Islet of Langerhans (tissue), 1 donor: ENCODE results near the gene RFC4.

Experiments used
- FAIRE-seq: peaks from one replicate; lab custom pipeline; 2011; peaks lifted over from hg19 to GRCh38; lab: Jason Lieb, UNC

Gene RFC4

DNA sequence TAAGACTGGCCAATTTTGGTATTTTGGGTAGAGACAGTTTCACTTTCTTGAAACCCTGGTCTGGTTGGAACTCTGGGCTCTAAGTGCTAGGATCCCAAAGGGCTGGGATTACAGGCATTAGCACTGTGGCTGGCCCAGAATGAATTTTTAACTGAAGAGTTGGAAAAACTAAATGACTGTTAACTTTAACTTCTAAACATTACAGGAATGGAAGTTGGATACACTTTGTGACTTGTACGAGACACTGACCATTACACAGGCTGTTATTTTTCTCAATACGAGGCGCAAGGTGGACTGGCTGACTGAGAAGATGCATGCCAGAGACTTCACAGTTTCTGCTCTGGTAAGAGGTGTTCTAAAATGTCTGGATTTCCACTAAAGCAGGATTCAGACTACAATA lies 19.4 kb downstream of the RFC4 start:
- no peak for FAIRE-seq

DNA sequence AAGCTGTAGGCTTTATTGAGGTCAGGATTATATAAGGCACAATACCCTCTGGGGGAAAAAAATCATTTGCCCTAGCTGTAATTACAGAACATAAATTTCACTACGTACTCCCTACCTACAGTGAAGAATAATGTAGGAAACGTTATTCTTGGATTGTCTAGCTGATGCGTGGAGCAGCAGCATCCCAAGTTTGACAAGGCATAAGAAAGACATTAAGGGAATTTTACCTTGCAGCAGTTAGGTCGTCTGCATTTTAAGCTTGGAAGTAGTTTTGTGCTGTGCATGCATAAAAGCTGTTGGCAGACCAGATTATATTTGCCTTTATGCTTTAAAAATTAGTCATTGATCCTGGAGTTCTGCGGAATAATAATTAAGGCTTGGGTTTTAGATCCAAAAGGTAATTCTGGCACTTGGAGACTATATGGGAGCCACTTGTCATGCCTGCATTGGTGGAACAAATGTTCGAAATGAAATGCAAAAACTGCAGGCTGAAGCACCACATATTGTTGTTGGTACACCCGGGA lies 20.7 kb downstream of the RFC4 start:
- no peak for FAIRE-seq

DNA sequence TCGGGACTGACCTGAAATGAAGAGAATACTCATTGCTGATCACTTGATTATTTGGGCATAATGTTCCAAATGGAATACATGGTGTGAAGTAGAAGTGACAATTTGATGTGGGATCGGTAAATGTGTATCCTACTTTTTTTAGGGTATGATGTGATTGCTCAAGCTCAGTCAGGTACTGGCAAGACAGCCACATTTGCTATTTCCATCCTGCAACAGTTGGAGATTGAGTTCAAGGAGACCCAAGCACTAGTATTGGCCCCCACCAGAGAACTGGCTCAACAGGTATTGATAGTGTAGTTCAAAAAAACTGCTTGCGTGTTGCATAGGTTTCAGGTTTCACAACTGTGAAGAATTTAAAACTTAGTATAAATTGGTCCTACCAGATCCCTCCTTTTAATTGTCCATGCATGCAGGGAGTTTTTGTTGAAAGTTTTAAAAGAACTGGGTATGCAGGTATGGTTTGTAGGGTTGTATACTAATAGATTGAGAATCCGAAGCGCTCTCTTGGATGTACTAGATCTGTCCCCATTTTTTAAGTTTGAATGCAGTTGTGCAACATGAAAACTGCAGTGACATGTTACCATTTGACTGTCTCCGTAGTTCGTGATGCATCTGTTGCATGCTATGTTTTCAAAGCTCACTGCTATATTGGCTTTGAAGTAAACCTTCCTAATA lies 21.3 kb downstream of the RFC4 start:
- no peak for FAIRE-seq

GRCh38 chr3:186783731-186784515 lies 22.4 kb downstream of the RFC4 start:
- no peak for FAIRE-seq

GRCh38 chr3:186783058-186783730 lies 23.1 kb downstream of the RFC4 start, which contains the start of gene EIF4A2:
EIF4A2 (plus strand) TSS chr3:186783577; CDS start chr3:186783611, 34 bp downstream.
- FAIRE-seq, result no peak

DNA sequence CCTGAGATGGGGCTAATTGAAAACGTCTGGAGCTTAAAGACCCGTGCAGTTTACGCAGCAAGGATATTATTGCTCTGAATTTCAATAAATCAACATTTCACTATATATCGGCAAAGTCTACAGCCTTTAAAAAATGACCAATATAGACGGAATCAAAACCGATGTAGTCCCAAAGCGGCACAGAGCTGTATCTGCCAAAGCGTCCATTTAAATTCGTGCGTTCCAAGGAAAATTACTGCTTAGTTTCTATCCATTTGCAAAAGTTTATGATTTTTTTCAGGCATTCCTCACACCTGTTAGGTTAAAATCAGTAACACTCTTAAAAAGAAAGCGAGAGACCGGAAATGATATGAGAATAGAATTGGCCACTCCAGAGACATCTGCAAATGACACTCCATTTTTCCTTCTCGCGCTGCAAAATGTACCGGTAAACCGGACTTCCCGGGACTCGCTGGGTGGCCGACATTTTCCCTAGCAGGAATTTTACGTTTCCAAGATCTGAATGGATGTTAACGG lies 23.7 kb downstream of the RFC4 start:
- FAIRE-seq, result no peak

DNA sequence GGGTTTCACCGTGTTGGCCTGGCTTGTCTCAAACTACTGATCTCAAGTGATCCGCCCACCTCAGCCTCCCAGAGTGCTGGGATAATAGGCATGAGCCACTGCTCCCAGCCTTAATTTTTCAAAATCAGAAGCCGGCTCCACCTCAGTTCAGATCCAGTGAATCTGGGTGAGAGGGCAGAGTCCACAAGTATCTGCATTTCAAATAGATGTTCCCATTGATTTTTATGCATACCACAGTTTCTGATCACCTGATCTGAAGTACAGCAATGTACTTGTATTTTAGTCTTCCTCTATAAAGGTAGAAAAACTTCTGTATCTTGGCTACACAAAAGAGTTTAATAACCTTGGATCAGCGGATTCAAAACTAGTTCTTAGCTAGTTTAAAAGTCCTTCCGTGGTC lies 27.1 kb downstream of the RFC4 start:
- no peak for FAIRE-seq

DNA sequence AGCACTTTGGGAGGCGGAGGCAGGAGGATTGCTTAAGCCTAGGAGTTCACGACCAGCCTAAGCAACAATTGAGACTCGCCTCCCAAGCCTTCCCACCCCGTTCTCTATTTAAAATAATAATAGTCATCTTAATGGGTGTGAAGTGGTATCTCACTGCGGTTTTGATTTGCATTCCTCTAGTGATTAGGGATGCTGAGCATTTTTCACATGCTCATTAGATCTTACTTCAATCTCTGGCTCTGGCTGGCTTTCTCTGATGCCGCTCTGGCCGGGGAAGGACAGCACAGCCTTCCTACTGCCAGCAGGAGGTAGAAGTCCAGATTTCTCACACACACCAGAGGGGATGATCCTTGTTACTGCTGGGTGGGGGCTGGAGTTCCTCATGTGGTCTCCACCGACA lies 30.3 kb downstream of the RFC4 start:
- no peak for FAIRE-seq

DNA sequence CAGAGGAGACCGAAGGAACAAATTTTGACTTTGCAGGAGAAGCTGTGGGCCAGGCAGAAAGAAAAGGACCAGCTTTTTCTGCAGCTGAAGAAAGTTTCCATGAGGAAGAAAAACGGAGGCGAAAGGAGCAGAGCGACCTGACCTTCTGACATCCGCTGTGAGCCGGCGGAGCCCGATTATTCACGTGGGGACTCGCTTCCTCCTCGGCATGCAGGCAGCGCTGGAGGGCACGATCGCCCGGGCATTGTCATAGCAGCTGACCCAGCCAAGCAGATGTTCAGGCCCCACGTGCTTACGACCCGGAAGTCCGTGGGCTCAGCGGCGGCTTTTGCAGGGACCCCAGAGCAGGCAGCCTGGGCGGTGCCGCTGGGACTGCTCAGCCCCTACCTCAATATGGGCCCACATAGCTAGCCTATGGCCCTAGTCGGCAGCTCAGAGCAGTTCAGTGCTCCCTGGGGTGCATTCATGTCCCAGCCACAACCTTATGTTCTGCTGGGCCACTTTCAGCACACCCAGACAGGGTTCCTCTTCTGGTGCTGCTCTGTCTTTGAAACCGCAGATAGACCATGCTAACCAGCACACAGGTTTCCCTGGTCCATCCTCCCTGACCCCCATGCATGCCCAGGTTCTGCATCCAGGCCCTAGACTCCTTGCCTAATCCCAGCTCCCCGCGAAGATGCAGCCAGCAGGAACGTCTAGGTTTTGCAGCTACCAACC lies 33.4 kb downstream of the RFC4 start:
- FAIRE-seq, result no peak

GRCh38 chr3:186772281-186772694 lies 34.0 kb downstream of the RFC4 start:
- no peak for FAIRE-seq

DNA sequence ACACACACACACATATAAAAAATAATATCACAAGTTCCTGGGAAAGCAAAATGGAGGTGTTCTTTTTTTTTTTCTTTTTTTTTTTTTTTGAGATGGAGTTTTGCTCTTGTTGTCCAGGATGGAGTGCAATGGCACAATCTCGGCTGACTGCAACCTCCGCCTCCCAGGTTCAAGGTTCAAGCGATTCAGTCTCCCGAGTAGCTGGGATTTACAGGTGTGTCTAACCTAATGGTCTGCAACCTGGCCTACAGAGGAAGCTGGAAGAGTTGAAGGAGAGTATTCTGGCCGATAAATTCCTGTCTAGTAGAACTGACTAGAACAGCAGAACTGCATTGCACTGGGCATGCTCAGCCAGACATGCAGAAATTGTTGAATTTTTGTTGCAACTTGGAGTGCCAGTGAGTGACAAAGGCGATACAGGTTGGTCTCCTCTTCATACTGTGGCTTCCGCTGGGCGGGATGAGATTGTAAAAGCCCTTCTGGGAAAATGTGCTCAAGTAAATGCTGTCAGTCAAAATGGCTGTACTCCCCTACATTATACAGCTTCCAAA lies 45.3 kb downstream of the RFC4 start:
- FAIRE-seq, result no peak

DNA sequence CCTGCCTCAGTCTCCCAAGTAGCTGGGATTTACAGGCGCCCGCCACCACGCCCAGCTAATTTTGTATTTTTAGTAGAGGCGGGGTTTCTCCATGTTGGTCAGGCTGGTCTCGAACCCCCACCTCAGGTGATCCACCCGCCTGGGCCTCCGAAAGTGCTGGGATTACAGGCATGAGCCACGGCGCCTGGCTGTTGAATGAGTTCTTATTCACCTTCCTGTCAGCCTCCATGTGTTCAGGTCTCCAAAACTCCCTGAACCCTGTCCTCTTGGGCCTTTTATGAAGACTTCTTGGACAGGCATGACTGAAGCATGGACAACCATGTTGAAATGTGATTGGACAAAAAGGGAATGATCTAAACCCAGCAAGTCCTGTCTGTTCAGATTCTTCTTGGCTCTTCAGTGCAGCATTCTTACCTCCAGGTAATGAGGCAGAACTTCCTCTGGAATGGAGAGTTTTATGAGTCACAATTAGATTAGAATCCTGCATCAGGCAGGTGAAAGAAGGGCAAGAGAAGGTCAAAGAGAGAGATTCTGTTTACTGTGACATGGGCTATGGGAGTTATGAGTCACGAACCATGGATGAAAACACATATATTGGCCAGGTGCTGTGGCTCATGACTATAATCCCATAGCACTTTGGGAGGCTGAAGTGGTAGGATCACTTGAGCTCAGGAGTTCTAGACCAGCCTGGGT lies 46.0 kb downstream of the RFC4 start:
- no peak for FAIRE-seq

GRCh38 chr3:186759231-186759930 lies 46.9 kb downstream of the RFC4 start:
- no peak for FAIRE-seq

GRCh38 chr3:186757686-186758220 lies 48.5 kb downstream of the RFC4 start:
- no peak for FAIRE-seq

GRCh38 chr3:186757214-186757613 lies 49.1 kb downstream of the RFC4 start:
- no peak for FAIRE-seq

GRCh38 chr3:186754871-186755270 lies 51.4 kb downstream of the RFC4 start:
- no peak for FAIRE-seq

- FAIRE-seq, result no peak
Observed at GRCh38 chr3:186754006-186754405, 52.3 kb downstream of the RFC4 start.

GRCh38 chr3:186751480-186751879 lies 54.8 kb downstream of the RFC4 start:
- no peak for FAIRE-seq

- FAIRE-seq, result no peak
Observed at GRCh38 chr3:186750316-186750715, 56.0 kb downstream of the RFC4 start.

- FAIRE-seq, result no peak
Observed at GRCh38 chr3:186746008-186746407, 60.3 kb downstream of the RFC4 start.
